HG03064 (cell line): ENCODE data around the gene PTPRU.
"Not testable (repeated sequence)": the region's sequence is repeated elsewhere in the genome, so short reads cannot be mapped to it uniquely, and the experiment has no call there.

Source experiments
- ATAC-seq: cut with Tn5 transposase; IDR thresholded peaks from one replicate; pipeline ENCODE4 v1.9.1; 2021; ENCODE audit warnings: low read depth; ENCODE audit not compliant: unreplicated experiment

The PTPRU gene

DNA sequence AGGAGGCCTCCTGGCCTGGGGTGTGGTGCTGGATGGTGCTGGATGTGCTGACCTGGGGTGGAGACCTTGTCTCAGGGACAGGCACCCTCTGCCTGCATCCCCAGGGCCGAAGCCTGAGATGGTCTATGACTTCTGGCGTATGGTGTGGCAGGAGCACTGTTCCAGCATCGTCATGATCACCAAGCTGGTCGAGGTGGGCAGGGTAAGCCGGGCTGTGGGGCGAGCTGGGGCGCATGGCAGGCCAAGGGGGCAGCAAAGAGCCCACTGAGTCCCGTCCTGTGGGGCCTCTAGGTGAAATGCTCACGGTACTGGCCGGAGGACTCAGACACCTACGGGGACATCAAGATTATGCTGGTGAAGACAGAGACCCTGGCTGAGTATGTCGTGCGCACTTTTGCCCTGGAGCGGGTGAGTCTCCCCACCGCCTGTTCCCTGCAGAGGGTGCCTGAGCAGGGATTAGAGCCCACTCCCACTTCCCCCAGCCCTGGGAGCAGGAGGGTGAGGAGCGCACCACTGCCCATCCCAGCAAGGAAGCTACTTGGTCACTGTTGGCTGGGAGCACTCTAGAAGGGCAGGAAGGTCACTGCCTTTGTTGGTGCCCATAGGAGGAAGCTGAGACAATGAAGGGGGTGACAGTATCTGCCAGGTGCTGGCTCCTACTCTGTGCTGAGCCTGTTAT lies 75.2 kb downstream of the PTPRU start:
- no peak for ATAC-seq

DNA sequence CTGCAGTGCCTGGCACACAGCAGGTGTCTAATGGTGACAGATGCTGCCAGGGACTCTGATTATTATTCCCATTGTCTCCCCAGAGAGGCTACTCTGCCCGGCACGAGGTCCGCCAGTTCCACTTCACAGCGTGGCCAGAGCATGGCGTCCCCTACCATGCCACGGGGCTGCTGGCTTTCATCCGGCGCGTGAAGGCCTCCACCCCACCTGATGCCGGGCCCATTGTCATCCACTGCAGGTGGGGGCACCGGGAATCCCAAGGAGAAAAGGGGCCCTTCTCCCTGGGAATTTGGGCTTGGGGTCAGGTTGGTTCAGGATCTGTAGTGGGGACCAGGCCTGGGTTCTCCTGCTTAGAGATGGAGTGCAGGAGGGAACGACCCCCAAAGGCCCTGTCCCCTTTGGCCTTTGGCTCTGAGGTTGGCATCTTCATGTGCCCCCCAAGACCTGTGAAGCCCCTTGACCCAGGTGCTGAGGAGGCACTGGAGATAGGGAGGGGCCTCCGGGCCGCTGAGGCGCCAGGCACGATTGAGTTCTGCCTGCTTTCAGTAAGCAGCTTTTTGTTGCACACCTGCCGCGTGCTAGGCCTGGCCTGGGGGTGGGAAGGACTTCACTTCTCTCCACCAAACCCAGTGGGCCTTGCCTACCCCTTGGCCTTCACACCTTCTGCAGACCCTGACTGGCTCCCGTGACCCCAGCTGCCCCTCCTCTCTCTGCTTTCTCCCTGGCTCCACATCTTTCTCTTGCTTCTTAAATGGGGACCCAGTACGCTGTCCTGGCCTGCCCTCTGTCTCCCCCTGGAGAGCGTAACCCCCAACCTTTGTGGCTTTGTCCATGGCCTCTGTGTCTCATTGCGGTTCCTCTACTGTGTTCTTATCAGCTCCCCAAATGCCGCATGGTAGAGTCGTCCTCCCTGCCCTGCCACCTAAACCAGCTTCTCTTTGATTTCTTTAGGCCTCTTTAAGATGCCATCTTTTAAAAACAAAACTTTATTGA lies 76.4 kb downstream of the PTPRU start:
- ATAC-seq, result no peak

DNA sequence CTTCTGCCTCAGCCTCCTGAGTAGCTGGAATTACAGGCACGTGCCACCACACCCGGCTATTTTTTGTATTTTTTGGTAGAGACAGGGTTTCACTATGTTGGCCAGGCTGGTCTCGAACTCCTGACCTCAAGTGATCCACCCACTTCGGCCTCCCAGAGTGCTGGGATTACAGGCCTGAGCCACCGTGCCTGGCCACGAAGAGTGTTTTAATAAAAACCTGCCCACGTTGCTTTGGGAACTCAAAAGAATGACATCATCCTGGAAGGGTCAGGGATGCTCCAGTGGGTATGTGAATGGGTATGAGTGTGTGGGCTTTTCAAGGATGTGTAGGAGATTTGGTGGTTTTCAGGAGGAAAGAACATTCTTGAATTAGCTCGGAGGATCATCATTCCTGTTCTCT lies 78.4 kb downstream of the PTPRU start:
- not testable (repeated sequence) for ATAC-seq

DNA sequence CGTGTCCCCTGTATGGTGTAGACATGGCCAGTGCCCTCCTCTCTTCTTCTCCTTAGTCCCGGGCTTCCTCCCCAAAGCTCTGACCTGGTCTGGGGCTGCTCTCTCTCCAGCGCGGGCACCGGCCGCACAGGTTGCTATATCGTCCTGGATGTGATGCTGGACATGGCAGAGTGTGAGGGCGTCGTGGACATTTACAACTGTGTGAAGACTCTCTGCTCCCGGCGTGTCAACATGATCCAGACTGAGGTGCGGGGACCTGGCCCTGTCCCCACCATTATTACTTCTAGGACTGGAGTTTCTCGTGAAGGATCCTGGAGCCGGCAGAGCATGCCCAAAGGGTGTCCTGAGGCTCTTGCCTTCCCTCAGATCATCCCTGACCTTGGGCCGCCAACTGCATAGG lies 78.9 kb downstream of the PTPRU start:
- no peak for ATAC-seq

DNA sequence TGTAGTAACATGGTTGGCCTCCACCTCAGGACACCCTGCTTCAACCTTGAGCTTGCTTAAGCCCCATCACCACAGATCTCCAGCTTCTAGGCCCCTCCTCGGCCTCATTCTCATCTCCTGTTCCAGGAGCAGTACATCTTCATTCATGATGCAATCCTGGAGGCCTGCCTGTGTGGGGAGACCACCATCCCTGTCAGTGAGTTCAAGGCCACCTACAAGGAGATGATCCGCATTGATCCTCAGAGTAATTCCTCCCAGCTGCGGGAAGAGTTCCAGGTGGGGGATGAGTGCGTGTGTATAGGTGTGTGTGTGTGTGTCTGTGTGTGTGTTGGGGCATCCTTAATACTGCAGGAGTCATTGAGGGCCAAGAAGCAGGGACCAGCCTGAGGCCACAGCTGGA lies 79.6 kb downstream of the PTPRU start:
- ATAC-seq, result no peak

DNA sequence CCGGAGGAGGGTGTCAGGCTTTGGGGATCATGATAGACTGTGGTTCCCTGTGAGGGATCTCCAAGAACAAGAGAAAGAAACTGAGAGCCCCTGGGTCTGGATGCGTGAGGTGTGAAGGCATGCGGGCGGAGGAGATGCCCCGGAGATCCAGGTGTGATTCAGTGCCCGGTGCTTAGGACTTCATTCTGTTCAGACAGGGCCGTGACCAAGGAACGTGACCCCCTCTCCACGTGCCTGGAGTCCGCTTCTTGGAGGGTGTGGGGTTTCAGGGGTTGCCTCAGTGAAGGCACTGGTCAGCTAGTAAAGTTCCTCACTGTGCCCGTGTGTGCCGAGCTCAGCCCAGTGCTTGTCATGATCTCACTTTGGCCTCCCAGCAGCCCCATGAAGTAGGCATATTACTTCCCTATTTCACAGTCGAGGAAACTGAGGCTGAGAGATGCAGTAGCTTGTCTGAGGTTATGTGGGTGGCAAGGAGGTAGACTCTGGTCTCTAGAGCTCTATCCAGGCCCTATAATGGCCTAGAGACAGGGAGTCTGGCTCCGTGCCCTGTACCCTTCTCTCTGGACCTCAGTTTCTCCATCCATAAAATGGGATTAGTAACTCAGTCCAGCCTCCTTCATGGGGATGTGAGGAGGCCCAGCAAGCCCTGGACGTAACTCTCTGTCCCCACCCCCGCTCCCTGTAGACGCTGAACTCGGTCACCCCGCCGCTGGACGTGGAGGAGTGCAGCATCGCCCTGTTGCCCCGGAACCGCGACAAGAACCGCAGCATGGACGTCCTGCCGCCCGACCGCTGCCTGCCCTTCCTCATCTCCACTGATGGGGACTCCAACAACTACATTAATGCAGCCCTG lies 81.0 kb downstream of the PTPRU start:
- no peak for ATAC-seq

DNA sequence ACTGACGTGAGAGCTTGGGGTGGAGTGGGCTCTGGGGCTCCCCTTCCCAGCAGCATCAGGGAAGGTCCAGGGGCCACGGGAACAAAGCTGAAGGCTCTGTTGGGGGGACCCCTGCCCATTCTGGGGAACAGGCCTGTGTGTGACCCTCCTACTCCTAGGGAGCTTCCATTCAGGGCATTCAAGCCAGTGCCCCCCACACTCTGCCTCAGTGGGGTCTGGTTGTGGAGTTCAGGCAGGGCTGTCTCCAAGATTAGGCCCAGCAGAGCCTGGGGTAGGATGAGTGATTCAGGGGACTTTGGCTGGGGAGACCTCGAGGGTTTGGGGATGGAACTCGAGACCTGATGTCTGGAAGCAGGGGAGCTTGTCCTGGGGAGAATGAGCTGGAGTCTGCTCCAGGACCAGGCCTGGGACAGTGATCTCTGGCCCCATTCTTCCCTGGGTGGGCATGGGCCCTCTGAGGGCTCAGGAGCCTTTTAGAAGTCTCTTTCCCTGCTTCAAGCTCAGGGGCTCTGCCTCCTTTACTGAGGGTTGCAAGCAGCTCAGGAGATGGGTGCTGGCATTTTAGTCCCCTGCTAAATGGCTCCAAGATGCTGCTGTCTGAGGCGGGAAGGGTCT lies 81.7 kb downstream of the PTPRU start:
- ATAC-seq, result no peak

DNA sequence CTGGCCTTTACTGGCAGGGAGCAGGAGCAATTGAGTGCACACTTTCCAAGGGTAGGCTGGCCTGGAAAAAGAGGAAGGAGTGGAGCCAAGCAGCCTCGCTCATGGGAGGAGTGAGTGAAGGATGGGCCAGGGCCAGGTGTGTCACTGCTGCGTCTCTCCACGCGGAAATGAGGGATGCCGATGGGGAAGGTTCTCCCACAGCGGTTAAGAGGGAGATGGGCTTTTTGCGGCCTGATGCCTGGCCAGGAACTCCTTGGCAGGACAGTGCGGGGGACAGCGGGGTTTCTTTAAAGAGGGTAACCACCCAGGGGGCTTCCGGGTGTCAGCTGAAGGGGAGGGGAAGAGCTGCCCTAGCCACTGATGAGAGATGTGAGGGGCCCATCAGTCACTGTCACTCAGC lies 82.4 kb downstream of the PTPRU start:
- ATAC-seq, result no peak

DNA sequence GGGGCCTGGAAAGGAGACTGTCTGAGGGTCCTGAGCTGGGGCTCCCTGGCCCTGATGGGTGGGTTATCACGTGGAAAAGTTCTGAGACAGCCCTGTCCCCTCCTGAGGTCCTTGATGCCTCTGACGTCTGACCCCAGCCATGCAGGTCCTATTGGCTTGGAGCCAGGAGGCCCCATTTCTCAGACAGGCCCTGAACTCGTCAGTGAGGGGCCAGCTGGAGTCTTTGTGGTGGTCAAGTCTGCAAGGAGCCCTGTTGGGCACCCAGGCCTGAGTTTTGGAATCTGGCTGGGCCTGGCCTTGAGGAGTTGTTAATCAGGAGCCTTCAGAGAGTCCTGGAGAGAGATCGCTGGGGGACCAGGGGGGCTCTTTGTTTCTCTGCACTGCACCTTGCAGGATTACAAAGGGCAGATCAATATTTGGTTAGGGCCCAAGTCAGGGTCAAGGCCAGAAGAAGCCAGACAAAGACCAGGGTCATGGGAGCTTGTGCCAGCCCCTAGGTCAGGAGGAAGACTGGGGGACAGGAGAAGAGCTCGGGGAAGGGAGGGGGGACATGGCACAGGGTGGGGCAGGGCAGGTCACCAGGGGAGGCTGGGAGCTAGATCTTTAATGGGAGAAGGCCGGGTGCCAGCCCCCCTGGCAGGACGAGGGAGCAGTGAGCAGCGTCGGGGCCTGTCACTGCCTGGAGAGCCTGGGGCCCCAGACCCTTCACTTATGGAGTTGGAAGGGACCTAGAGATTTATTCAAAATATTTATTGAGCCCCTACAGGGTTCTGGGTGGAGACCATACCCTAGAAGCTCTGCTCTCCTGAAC lies 83.2 kb downstream of the PTPRU start:
- no peak for ATAC-seq

DNA sequence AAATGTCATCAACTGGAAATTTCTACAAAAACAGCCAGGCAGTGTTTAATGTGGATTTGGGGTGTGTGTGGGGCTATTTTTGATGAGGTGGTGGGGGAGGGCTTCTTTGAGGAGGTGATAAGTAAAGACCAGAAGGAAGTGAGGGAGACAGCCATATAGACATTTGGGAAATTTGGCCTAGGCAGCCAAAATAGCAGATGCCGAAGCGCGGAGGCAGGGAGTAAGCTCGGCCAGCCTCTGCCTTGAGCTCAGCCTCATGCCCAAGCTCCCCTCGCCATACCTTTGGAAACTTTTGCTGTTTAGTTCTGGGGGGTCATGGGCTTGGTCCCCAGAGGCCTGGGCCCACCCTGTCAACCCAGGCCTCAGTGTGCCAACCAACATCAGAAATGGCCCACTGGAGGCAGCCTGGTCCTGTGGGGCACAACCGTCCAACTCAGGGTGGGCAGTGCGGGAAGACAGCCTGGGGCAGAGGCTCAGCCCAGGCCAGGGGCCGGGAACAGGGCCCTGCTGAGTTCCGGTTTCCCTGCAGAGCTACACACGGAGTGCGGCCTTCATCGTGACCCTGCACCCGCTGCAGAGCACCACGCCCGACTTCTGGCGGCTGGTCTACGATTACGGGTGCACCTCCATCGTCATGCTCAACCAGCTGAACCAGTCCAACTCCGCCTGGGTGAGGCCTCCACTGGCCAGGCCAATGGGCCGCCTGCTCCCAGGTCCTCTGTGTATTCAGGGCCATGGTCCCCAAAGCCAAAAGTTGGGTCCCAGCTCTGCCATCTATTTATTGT lies 84.0 kb downstream of the PTPRU start:
- no peak for ATAC-seq

DNA sequence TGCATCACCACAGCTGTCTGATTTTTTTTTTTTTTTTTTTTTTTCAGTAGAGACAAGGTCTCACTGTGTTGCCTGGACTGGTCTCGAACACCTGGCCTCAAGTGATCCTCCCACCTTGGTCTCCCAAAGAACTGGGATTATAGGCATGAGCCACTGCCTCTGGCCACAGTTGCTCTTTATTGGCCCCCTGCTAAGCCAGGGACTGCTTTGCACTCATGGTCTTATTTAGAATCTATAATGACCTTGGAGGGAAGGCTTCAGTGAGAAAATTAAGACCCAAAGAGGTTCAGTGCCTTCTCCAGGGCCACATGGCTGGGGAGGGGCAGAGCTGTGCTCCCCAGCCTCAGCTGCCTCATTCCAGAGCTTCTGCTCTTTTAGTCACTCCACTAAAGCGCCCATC lies 84.9 kb downstream of the PTPRU start:
- ATAC-seq, result no peak

DNA sequence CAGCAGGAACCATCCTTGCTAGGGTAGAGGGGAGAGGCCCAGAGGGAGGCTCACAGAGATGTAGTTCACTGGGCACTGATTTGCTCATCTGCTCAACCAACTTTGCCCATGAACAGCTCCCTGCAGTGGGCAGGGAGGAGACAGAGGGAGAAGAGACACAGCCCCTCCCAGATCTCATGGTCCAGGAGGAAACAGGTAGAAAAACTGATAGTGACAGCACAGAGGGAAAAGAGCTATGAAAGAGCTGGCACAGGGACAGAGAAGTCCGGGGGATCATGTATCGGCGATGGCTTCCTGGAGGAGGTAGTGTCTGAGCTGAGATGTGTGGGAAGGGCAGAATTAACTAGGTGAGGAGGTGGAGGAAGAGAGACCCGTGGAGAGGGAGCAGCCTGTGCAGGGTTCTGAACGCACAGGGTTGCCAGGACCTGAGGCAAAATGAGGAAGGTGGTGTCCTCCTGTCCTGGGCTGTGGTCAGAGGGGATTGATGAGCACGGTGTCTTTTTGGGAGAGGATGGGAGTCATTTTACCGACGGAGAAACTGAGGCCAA lies 85.9 kb downstream of the PTPRU start:
- ATAC-seq, result no peak

DNA sequence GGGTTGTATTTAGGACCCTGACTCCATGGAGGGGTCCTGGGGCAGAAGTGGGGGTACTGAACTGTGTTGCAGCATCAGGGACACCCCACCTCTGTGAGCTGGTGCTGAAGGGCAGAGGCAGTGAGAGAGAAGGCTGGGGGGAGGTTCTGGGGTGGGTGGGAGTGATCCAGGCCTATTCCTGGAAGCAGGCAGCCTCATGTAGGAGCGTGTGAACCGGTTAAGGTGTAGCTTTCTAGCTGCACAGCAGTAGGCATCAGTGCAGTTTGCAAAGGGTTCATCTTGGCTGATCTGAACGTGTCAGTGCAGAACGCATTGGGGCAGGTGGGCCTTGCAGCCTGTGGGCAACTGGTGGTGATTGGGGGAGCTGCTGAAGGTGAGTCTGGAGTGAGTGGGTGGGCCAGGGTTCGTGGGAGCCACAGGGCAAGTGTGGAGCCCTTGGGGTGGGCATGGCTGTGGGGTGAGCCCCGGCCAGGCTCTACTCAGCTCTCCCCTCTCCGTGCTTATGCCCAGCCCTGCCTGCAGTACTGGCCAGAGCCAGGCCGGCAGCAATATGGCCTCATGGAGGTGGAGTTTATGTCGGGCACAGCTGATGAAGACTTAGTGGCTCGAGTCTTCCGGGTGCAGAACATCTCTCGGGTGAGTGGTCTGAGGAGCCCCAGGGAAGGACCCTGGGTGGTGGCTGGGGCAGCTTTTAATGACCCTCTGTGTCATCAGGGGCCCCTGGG lies 86.7 kb downstream of the PTPRU start:
- no peak for ATAC-seq

DNA sequence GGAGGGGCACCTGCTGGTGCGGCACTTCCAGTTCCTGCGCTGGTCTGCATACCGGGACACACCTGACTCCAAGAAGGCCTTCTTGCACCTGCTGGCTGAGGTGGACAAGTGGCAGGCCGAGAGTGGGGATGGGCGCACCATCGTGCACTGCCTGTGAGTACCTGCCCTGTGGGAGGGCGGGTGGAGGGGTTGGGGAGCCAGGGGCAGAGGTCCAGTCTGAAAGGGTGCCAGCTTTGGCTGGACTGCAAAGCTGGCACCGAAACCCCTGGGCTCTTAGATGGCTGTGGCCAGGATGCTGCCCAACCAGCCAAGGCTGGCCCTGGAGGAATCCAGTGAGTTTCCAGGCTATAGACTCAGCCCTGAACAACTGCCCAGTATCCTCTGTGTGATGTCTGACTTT lies 87.3 kb downstream of the PTPRU start:
- no peak for ATAC-seq

DNA sequence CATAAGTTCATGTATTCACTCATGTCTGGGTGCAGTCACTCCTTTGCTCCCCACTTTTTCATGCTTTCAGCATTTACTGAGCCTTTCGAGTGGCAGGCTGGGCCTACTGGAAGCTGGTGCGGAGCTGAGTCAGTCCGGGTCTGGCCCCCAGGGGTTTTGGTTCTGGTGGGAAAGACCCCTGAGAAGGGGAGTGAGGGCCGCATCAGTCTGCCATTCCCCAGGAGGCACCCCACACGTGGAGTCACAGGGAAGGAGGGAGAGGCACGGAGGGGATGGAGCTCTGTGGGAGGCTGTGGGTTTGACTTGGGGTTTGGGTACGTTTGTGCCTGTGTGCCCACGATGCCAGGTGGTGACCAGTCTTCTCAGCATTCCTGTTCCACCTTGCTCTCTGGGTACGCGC lies 87.9 kb downstream of the PTPRU start:
- no peak for ATAC-seq

DNA sequence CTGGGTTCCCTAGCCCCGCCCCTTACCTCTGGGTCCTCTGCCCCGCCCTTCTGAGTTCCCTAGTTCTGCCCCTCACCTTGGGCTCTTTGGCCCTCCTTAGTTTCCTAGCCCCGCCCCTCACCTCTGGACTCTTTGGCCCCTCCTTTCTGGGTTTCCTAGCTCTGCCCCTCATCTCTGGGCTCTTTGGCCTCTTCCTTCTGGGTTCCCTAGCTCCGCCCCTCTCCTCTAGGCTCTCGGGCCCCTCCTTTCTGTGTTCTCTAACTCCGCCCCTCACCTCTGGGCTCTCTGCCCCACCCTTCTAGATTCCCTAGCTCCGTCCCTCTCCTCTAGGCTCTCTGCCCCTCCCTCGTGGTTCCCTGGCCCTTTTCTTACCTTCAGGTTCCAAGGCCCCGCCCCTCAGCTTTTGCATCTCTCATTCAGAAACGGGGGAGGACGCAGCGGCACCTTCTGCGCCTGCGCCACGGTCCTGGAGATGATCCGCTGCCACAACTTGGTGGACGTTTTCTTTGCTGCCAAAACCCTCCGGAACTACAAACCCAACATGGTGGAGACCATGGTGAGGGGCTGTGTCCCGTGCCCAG lies 88.5 kb downstream of the PTPRU start:
- no peak for ATAC-seq

DNA sequence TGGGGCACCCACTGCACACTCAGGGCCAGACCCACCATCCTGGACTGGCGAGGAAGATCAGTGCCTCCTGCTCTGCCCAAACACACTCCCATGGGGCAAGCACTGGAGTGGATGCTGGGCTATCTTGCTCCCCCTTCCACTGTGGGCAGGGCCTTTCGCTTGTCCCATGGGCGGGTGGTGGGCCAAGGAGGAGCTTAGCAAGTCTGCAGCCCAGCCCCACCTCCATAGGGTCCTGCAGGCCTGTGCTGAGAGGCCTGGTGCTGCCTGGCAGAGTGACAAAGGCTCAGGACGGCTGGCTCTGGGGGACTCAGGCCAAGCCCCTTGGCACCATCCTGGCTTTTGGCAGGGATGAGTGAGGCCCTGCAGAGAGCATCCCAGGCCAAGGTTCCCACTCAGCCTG lies 89.4 kb downstream of the PTPRU start:
- ATAC-seq, result no peak

DNA sequence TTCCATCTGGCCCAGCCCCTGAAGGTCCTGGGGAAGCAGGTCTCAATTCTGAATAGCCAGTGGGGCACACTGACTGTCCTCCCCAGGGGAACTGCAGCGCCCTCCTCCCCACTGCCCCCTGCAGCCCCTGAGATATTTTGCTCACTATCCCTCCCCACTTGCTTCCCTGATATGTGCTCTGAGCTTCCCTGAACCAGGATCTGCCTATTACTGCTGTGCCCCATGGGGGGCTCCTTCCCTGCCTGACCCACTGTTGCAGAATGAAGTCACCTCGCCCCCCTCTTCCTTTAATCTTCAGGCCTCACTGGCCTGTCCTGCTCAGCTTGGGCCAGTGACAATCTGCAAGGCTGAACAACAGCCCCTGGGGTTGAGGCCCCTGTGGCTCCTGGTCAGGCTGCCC lies 89.8 kb downstream of the PTPRU start:
- no peak for ATAC-seq
